SK-N-MC (cell line): Measurements from ENCODE around the gene NKAIN2.
A peak's percentile ranks its signal among the peaks of the same experiment; 100 is the strongest.

Experiments
- DNase-seq: peaks from one replicate; pipeline ENCODE4 v3.0.0-alpha.2; 2011; ENCODE audit warnings: low read depth, low spot score
- H3K27ac ChIP-seq: fragments of 200-600 bp; sonication (generic); 2 replicates; pipeline ENCODE4 v1.5.1; 2016; ENCODE audit warnings: mixed run types
- H3K36me3 ChIP-seq: fragments of 200-600 bp; sonication (generic); 2 replicates; pipeline ENCODE4 v1.6.1; 2017; ENCODE audit warnings: antibody characterized with exemption, low read length, mixed read lengths; ENCODE audit not compliant: insufficient read depth
- H3K4me3 ChIP-seq: fragments of 200-600 bp; sonication (generic); 2 replicates; pipeline ENCODE4 v1.5.1; 2016
- H3K9ac ChIP-seq: fragments of 200-600 bp; sonication (generic); 2 replicates; pipeline ENCODE4 v1.8.0; 2017; ENCODE audit warnings: mixed run types, mixed read lengths; ENCODE audit not compliant: insufficient read length
- H3K9me3 ChIP-seq: fragments of 200-600 bp; sonication (generic); 2 replicates; pipeline ENCODE4 v1.6.1; 2017; ENCODE audit warnings: low read depth, mild to moderate bottlenecking, antibody characterized with exemption, low read length, moderate library complexity, mixed read lengths
- EZH2 ChIP-seq: fragments of 200-600 bp; sonication (generic); IDR thresholded peaks from one replicate; pipeline ENCODE4 v1.6.1; 2017; ENCODE audit warnings: antibody characterized with exemption
- FOXP2 ChIP-seq: optimal IDR thresholded peaks from 2 replicates; pipeline ENCODE3; 2011; ENCODE audit warnings: mild to moderate bottlenecking, moderate library complexity; ENCODE audit not compliant: insufficient read depth; ENCODE audit errors: extremely low read length, control extremely low read depth
- POLR2AphosphoS5 ChIP-seq: IDR thresholded peaks from 2 replicates; pipeline ENCODE4 v1.6.1; 2012; ENCODE audit warnings: mild to moderate bottlenecking, low read depth, low read length, borderline replicate concordance

The NKAIN2 gene

GRCh38 chr6:124772733-124773319 lies 969.2 kb downstream of the NKAIN2 start:
- H3K4me3 ChIP-seq, result no peak overlapping the region
- no peaks in the 10 kb centered on the region for H3K9me3 ChIP-seq
- DNase-seq, result peak; percentile 66
- H3K27ac ChIP-seq, result 0 out of 2 replicates have a peak overlapping the region, but pooled peaks have one; percentile 1
- TF ChIP-seq EZH2, result no peak
- TF ChIP-seq POLR2AphosphoS5, result no peak
- TF ChIP-seq FOXP2, result no peak
- no peak overlapping the region for H3K9ac ChIP-seq
- no peaks in the 10 kb centered on the region for H3K36me3 ChIP-seq

- no peak for DNase-seq
- no peak overlapping the region for H3K27ac ChIP-seq
- H3K9ac ChIP-seq, result no peak overlapping the region
- no peak overlapping the region for H3K4me3 ChIP-seq
- TF ChIP-seq EZH2, result no peak
- no peak for TF ChIP-seq POLR2AphosphoS5
- TF ChIP-seq FOXP2, result no peak
- H3K36me3 ChIP-seq, result no peaks in the 10 kb centered on the region
- no peaks in the 10 kb centered on the region for H3K9me3 ChIP-seq
Measured at GRCh38 chr6:124775121-124775520, 971.5 kb downstream of the NKAIN2 start.

- no peaks in the 10 kb centered on the region for H3K9me3 ChIP-seq
- no peaks in the 10 kb centered on the region for H3K36me3 ChIP-seq
- peak overlapping the region; percentile 49 for H3K4me3 ChIP-seq
- H3K9ac ChIP-seq, result peak overlapping the region; percentile 68
- no peak for DNase-seq
- H3K27ac ChIP-seq, result peak overlapping the region; percentile 99
- no peak for TF ChIP-seq POLR2AphosphoS5
- no peak for TF ChIP-seq EZH2
- TF ChIP-seq FOXP2, result no peak
Measured at GRCh38 chr6:124777863-124778262, 974.2 kb downstream of the NKAIN2 start.

- Histone ChIP-seq H3K4me3 (no peak overlapping the region; the same call in 1 of the 2 replicates), H3K9me3 (peaks cover 7% of the 10 kb centered on the region; the same call in 1 of the 2 replicates), H3K9ac (peak overlapping the region; percentile 35), H3K27ac (peak overlapping the region; percentile 99), H3K36me3 (peaks cover 13% of the 10 kb centered on the region; the same call in 1 of the 2 replicates)
- TF ChIP-seq FOXP2 (no peak), POLR2AphosphoS5 (peak; percentile 72; the same call in 1 of the 2 replicates)
- DNase-seq, result peak; percentile 81
Measured at GRCh38 chr6:124780623-124781022, 977.0 kb downstream of the NKAIN2 start.

- no peak overlapping the region for H3K9ac ChIP-seq
- peaks cover 13% of the 10 kb centered on the region; the same call in 1 of the 2 replicates for H3K36me3 ChIP-seq
- no peak for TF ChIP-seq POLR2AphosphoS5
- TF ChIP-seq FOXP2, result no peak
- DNase-seq, result no peak
- no peak overlapping the region for H3K4me3 ChIP-seq
- H3K9me3 ChIP-seq, result peaks cover 9% of the 10 kb centered on the region; the same call in 1 of the 2 replicates
- H3K27ac ChIP-seq, result peak overlapping the region; percentile 11; the same call in 1 of the 2 replicates
Measured at GRCh38 chr6:124783344-124783743, 979.7 kb downstream of the NKAIN2 start.

GRCh38 chr6:124791156-124791555 lies 987.5 kb downstream of the NKAIN2 start:
- TF ChIP-seq POLR2AphosphoS5 (no peak), EZH2 (no peak), FOXP2 (no peak)
- DNase-seq, result no peak
- no peak overlapping the region for H3K4me3 ChIP-seq
- peaks cover 3% of the 10 kb centered on the region for H3K9me3 ChIP-seq
- no peak overlapping the region for H3K27ac ChIP-seq
- no peak overlapping the region for H3K9ac ChIP-seq
- H3K36me3 ChIP-seq, result peaks cover 7% of the 10 kb centered on the region; the same call in 1 of the 2 replicates

GRCh38 chr6:124792386-124792785 lies 988.7 kb downstream of the NKAIN2 start:
- TF ChIP-seq POLR2AphosphoS5, result no peak
- TF ChIP-seq FOXP2, result no peak
- TF ChIP-seq EZH2, result no peak
- H3K4me3 ChIP-seq, result no peak overlapping the region
- no peak overlapping the region for H3K9ac ChIP-seq
- H3K36me3 ChIP-seq, result peaks cover 7% of the 10 kb centered on the region; the same call in 1 of the 2 replicates
- H3K9me3 ChIP-seq, result peaks cover 3% of the 10 kb centered on the region
- no peak overlapping the region for H3K27ac ChIP-seq
- no peak for DNase-seq

- H3K36me3 ChIP-seq, result peaks cover 7% of the 10 kb centered on the region; the same call in 1 of the 2 replicates
- TF ChIP-seq FOXP2 (no peak), EZH2 (no peak), POLR2AphosphoS5 (no peak)
- H3K27ac ChIP-seq, result no peak overlapping the region
- DNase-seq, result no peak
- H3K9ac ChIP-seq, result no peak overlapping the region
- H3K4me3 ChIP-seq, result no peak overlapping the region
- peaks cover 3% of the 10 kb centered on the region for H3K9me3 ChIP-seq
Measured at GRCh38 chr6:124793398-124793797, 989.7 kb downstream of the NKAIN2 start.
